OCI-LY7 (cell line): ENCODE measurements around the gene PAQR5. TPM values are rescaled to one million over a fixed set of nuclear protein-coding genes. Genes with fewer than 3 reads are reported as not detected.

Source experiments
- BruUV-seq: library from RNA; stranded (reverse); fragments of 400-500 nt; replicated peaks from 2 replicates; lab custom pipeline; 2021; lab: Mats Ljungman, UMichigan
- CTCF ChIA-PET: fragments of 300-600 bp; sonication (Branson Sonifier 250); formaldehyde crosslinking; loops from one replicate; lab custom pipeline; 2022; ENCODE audit warnings: antibody characterized with exemption; ENCODE audit not compliant: unreplicated experiment; lab: Charles Lee
- POLR2A ChIA-PET: fragments of 300-600 bp; sonication (Branson Sonifier 250); formaldehyde crosslinking; loops from one replicate; lab custom pipeline; 2022; ENCODE audit warnings: antibody characterized with exemption; lab: Charles Lee
- DNase-seq: peaks from one replicate; pipeline ENCODE4 v3.0.0-alpha.2; 2015; ENCODE audit warnings: low spot score
- H2AFZ ChIP-seq: fragments of 200-600 bp; sonication (generic), shearing (Covaris generic); 2 replicates; pipeline ENCODE4 v1.6.1; 2014; ENCODE audit warnings: mild to moderate bottlenecking, antibody characterized with exemption, low read length, moderate library complexity
- H3K27ac ChIP-seq: fragments of 200-600 bp; sonication (generic); 2 replicates; pipeline ENCODE4 v1.5.1; 2014; ENCODE audit warnings: mixed run types, low read depth, mild to moderate bottlenecking, moderate library complexity, low read length, inconsistent platforms; ENCODE audit not compliant: poor library complexity, severe bottlenecking
- H3K36me3 ChIP-seq: fragments of 200-600 bp; sonication (generic); 2 replicates; pipeline ENCODE4 v1.6.1; 2014; ENCODE audit warnings: mild to moderate bottlenecking, antibody characterized with exemption, low read length, moderate library complexity, mixed read lengths; ENCODE audit not compliant: insufficient read depth
- H3K4me1 ChIP-seq: fragments of 200-600 bp; sonication (generic); 2 replicates; pipeline ENCODE4 v1.5.1; 2014; ENCODE audit warnings: mild to moderate bottlenecking, low read length; ENCODE audit not compliant: insufficient read depth, poor library complexity, severe bottlenecking
- H3K4me2 ChIP-seq: fragments of 200-600 bp; sonication (generic); 2 replicates; pipeline ENCODE4 v1.6.1; 2014; ENCODE audit warnings: mild to moderate bottlenecking, low read length
- H3K4me3 ChIP-seq: fragments of 200-600 bp; sonication (generic); 2 replicates; pipeline ENCODE4 v1.5.1; 2014; ENCODE audit warnings: mild to moderate bottlenecking, low read depth, low read length; ENCODE audit not compliant: poor library complexity, severe bottlenecking
- H3K79me2 ChIP-seq: fragments of 200-600 bp; sonication (generic); 2 replicates; pipeline ENCODE4 v1.6.1; 2016; ENCODE audit warnings: low read depth, mild to moderate bottlenecking, low read length, moderate library complexity, mixed read lengths; ENCODE audit not compliant: insufficient read depth
- H3K9me2 ChIP-seq: fragments of 200-600 bp; sonication (generic); 2 replicates; pipeline ENCODE4 v1.6.1; 2016; ENCODE audit warnings: mild to moderate bottlenecking, low read length, mixed read lengths; ENCODE audit not compliant: insufficient read depth
- H3K9me3 ChIP-seq: fragments of 200-600 bp; sonication (generic); 2 replicates; pipeline ENCODE4 v1.6.1; 2014; ENCODE audit warnings: mild to moderate bottlenecking, mixed run types, low read length, mixed read lengths
- H4K20me1 ChIP-seq: fragments of 200-600 bp; sonication (generic); 2 replicates; pipeline ENCODE4 v1.6.1; 2014; ENCODE audit warnings: mild to moderate bottlenecking, antibody characterized with exemption, low read length, moderate library complexity, mixed read lengths; ENCODE audit not compliant: insufficient read depth
- CTCF ChIP-seq: fragments of 200-600 bp; sonication (generic); conservative IDR thresholded peaks from 2 replicates; pipeline ENCODE4 v1.5.1; 2014; ENCODE audit warnings: mild to moderate bottlenecking, antibody characterized with exemption, low read length, moderate library complexity, mixed read lengths
- EZH2phosphoT487 ChIP-seq: fragments of 200-600 bp; sonication (generic); IDR thresholded peaks from 2 replicates; pipeline ENCODE4 v1.6.1; 2018; ENCODE audit warnings: low read depth, borderline replicate concordance, mild to moderate bottlenecking, mixed run types, antibody characterized with exemption, low read length, moderate library complexity, mixed read lengths
- intact Hi-C: fragments of 100-400 bp; cut with micrococcal nuclease; formaldehyde crosslinking; loops from one replicate; pipeline ENCODE4 v1.10.0; 2022; ENCODE audit not compliant: unreplicated experiment
- total RNA-seq, 2 experiments: library from RNA; depleted of rRNA in 1 of 2; stranded (reverse); fragments of >200 nt in 1 of 2; shearing (Covaris generic) in 1 of 2; gene quantifications; 2 replicates each; pipeline ENCODE4 v1.2.3, GENCODE V29; 2014 to 2022

PAQR5 gene
- total RNA-seq, 2 experiments from 2014 or later: not detected

DNA sequence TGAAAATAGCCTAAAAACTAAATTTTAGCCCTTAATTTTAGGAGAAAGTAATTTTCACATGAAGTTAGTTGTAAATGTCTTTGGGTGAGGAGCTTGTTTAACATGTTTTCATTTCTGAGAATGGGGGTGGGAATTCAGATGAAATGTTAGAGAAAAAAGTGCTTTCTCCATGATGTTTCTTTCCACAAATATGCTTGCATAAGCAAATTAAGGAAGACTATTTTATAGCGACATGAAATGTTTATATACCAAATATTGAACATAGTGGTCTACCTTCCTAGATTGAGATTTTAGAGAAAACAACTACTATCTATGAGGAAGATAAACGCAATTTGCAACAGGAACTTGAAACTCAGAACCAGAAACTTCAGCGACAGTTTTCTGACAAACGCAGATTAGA, 140.9 kb downstream of the PAQR5 start:
- H3K4me3 ChIP-seq: no peak overlapping the region
- no peaks in the 10 kb centered on the region for H3K9me3 ChIP-seq
- no TSS peak for BruUV-seq
- peaks cover 99% of the 10 kb centered on the region for H3K36me3 ChIP-seq
- H3K27ac ChIP-seq: no peak overlapping the region
- CTCF ChIA-PET: no interaction called here
- TF ChIP-seq EZH2phosphoT487 (no peak), CTCF (no peak)
- intact Hi-C loops: no loop called here
- DNase-seq: no peak
- no peaks in the 10 kb centered on the region for H4K20me1 ChIP-seq
- POLR2A ChIA-PET: interaction anchor here (1.4 kb wide), 1 partner anchor 13 kb away, joined by 6 read pairs; the partner anchor contains the start of gene RPLP1
- no peaks in the 10 kb centered on the region for H3K9me2 ChIP-seq
- H3K4me1 ChIP-seq: peaks cover 6% of the 10 kb centered on the region
- H3K4me2 ChIP-seq: no peak overlapping the region
- no peaks in the 10 kb centered on the region for H3K79me2 ChIP-seq
- no peak overlapping the region for H2AFZ ChIP-seq

DNA sequence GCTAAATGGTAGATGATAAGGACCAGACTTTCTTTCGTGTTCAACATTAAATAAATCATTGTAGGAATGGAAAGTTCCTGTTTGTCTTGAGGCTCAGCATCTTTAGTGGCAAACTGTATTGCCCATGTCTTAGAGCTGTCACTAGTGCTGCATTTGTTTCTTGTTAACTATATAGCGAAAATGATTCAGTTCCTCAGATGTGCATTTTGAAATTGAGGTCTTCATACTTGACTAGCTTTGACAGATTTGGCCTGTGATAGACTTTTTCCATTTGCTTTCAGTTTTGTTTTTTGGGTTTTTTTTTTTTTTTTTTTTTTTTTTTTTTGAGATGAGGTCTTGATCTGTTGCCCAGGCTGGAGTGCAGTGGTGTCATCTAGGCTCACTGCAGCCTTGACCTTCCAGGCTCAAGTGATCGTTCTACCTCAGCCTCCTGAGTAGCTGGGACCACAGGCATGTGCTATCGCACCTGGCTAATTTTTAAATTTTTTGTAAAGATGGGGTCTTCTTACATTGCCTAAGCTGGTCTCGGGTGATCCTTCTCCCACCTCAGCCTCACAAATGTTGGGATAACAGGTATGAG, 144.4 kb downstream of the PAQR5 start:
- POLR2A ChIA-PET: interaction anchor here (1.9 kb wide), 1 partner anchor 9 kb away, joined by 9 read pairs; the partner anchor contains the start of gene RPLP1
- intact Hi-C loops: no loop called here
- Histone ChIP-seq H4K20me1 (no peaks in the 10 kb centered on the region), H3K27ac (no peak overlapping the region), H3K36me3 (peaks cover 97% of the 10 kb centered on the region), H3K9me3 (no peaks in the 10 kb centered on the region), H3K79me2 (no peaks in the 10 kb centered on the region), H3K4me3 (no peak overlapping the region), H3K9me2 (no peaks in the 10 kb centered on the region), H3K4me1 (peaks cover 6% of the 10 kb centered on the region), H3K4me2 (no peak overlapping the region; the same call in 1 of the 2 replicates), H2AFZ (no peak overlapping the region)
- peak; percentile 19 for DNase-seq
- TF ChIP-seq EZH2phosphoT487 (no peak), CTCF (no peak)
- BruUV-seq: no TSS peak
- CTCF ChIA-PET: no interaction called here

DNA sequence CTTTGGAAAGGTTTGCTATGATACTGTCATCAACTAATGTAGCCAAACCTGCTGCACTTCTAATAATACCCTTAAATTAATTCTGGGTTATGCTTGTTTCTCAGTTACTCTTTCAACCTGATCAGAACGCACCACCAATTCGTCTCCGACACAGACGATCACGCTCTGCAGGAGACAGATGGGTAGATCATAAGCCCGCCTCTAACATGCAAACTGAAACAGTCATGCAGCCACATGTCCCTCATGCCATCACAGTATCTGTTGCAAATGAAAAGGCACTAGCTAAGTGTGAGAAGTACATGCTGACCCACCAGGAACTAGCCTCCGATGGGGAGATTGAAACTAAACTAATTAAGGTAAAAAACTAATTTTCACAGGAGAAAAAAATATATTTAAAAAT, 146.0 kb downstream of the PAQR5 start:
- H3K9me2 ChIP-seq: no peaks in the 10 kb centered on the region
- no peak overlapping the region for H3K4me3 ChIP-seq
- peaks cover 96% of the 10 kb centered on the region for H3K36me3 ChIP-seq
- H3K27ac ChIP-seq: no peak overlapping the region
- ChIA-PET POLR2A (interaction anchor here (1.2 kb wide), 1 partner anchor 18 kb away, joined by 8 read pairs; no protein-coding TSS in a partner anchor), CTCF (no interaction called here)
- no peaks in the 10 kb centered on the region for H3K9me3 ChIP-seq
- H3K4me2 ChIP-seq: no peak overlapping the region
- no TSS peak for BruUV-seq
- TF ChIP-seq CTCF: no peak
- TF ChIP-seq EZH2phosphoT487: no peak
- H2AFZ ChIP-seq: no peak overlapping the region
- no peaks in the 10 kb centered on the region for H4K20me1 ChIP-seq
- H3K4me1 ChIP-seq: peaks cover 6% of the 10 kb centered on the region
- H3K79me2 ChIP-seq: no peaks in the 10 kb centered on the region
- intact Hi-C loops: no loop called here
- no peak for DNase-seq
